ENCODE data around the gene PRKCQ. TPM values are rescaled to one million over a fixed set of nuclear protein-coding genes. Genes with fewer than 3 reads are reported as not detected.
"Not testable (repeated sequence)": the region's sequence is repeated elsewhere in the genome, so short reads cannot be mapped to it uniquely, and the experiment has no call there.

PRKCQ gene
- total RNA-seq, 4 donors from 2014 or later = 1.4 to 2.8 TPM; not detected in 2

DNA sequence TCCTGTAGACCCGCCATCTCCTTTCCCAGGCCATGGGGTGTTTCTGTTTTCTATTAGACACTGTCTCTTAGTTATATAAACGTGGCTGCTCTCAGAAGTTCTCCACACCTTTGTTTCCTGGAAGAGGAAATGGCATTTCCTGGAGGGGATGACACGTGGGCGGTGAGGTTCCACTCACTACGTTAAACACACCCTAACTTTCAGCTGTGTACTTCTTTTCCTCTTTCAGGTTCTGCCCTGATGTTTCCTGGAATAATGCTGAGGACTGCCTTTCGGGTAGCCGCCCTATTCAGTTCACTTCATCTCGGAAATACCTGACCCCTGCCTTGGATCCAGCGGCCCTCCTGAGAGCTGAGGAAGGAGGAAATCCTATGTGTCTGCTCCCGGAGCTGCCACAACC, 3.4 kb upstream of the PRKCQ start:
- Histone ChIP-seq H3K4me3 (no peak overlapping the region), H3K36me3 (no peaks in the 10 kb centered on the region), H3K9me3 (no peaks in the 10 kb centered on the region), H3K4me1 (no peaks in the 10 kb centered on the region), H3K27ac (no peak overlapping the region), H3K27me3 (no peaks in the 10 kb centered on the region)
- TF ChIP-seq POLR2A (IDR thresholded peaks at IDR 0.05) = no peak
- TF ChIP-seq, protein P1, sequence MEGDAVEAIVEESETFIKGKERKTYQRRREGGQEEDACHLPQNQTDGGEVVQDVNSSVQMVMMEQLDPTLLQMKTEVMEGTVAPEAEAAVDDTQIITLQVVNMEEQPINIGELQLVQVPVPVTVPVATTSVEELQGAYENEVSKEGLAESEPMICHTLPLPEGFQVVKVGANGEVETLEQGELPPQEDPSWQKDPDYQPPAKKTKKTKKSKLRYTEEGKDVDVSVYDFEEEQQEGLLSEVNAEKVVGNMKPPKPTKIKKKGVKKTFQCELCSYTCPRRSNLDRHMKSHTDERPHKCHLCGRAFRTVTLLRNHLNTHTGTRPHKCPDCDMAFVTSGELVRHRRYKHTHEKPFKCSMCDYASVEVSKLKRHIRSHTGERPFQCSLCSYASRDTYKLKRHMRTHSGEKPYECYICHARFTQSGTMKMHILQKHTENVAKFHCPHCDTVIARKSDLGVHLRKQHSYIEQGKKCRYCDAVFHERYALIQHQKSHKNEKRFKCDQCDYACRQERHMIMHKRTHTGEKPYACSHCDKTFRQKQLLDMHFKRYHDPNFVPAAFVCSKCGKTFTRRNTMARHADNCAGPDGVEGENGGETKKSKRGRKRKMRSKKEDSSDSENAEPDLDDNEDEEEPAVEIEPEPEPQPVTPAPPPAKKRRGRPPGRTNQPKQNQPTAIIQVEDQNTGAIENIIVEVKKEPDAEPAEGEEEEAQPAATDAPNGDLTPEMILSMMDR (IDR thresholded peaks at IDR 0.05) = no peak
- intact Hi-C loops (cut with DNase I; ENCODE audit: low total_unique reads) = no loop called here
- no peak for DNase-seq

GRCh38 chr10:6582913-6583312, 2.8 kb upstream of the PRKCQ start:
- H3K9me3 ChIP-seq; H3K4me1 ChIP-seq; H3K36me3 ChIP-seq; DNase-seq; H3K27ac ChIP-seq; H3K27me3 ChIP-seq; intact Hi-C loops (cut with DNase I; ENCODE audit: low total_unique reads); H3K4me3 ChIP-seq: not testable (repeated sequence)

DNA sequence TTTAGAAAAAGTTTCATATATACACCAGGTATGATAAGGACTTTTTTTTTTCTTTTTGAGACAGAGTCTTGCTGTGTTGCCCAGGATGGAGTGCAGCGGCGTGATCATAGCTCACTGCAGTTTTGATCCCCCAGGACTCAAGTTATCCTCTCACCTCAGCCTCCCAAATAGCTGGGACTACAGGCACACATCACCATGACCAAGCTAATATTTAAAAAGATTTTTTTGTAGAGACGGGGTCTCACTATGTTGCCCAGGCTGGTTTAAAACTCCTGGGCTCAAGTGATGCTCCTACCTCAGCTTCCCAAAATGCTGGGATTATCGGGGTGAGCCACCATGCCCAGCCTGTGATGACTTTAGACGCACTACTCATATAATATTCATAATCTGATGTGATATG, 2.2 kb upstream of the PRKCQ start:
- Histone ChIP-seq H3K4me1 (no peaks in the 10 kb centered on the region), H3K27ac (no peak overlapping the region), H3K27me3 (no peaks in the 10 kb centered on the region), H3K9me3 (no peaks in the 10 kb centered on the region), H3K4me3 (no peak overlapping the region), H3K36me3 (no peaks in the 10 kb centered on the region)
- TF ChIP-seq POLR2A (IDR thresholded peaks at IDR 0.05) = no peak
- TF ChIP-seq, protein P1 (IDR thresholded peaks at IDR 0.05) = no peak
- no peak for DNase-seq
- intact Hi-C loops (cut with DNase I; ENCODE audit: low total_unique reads) = no loop called here

- Histone ChIP-seq H3K27ac (no peak overlapping the region), H3K27me3 (no peaks in the 10 kb centered on the region), H3K4me1 (no peaks in the 10 kb centered on the region), H3K36me3 (no peaks in the 10 kb centered on the region), H3K4me3 (no peak overlapping the region), H3K9me3 (no peaks in the 10 kb centered on the region)
- TF ChIP-seq POLR2A (IDR thresholded peaks at IDR 0.05) = no peak
- intact Hi-C loops (cut with DNase I; ENCODE audit: low total_unique reads) = no loop called here
- no peak for DNase-seq
Observed at GRCh38 chr10:6581778-6582228, 1.7 kb upstream of the PRKCQ start.

DNA sequence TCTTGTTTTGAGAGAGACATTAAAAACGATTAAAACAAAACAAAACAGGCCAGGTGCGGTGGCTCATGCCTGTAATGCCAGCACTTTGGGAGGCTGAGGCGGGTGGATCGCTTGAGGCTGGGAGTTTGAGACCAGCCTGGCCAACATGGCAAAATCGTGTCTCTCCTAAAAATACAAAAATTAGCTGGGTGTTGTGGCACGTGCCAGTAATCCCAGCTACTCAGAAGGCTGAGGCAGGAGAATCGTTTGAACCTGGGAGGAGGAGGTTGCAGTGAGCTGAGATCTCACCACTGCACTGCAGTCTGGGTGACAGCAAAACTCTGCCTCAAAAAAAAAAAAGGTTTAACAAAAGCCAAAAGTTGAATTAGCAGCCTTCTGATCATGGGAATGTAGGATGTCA, 1.1 kb upstream of the PRKCQ start:
- H3K27me3 ChIP-seq; H3K4me3 ChIP-seq; H3K36me3 ChIP-seq; H3K27ac ChIP-seq; H3K4me1 ChIP-seq; H3K9me3 ChIP-seq; intact Hi-C loops (cut with DNase I; ENCODE audit: low total_unique reads); DNase-seq: not testable (repeated sequence)

DNA sequence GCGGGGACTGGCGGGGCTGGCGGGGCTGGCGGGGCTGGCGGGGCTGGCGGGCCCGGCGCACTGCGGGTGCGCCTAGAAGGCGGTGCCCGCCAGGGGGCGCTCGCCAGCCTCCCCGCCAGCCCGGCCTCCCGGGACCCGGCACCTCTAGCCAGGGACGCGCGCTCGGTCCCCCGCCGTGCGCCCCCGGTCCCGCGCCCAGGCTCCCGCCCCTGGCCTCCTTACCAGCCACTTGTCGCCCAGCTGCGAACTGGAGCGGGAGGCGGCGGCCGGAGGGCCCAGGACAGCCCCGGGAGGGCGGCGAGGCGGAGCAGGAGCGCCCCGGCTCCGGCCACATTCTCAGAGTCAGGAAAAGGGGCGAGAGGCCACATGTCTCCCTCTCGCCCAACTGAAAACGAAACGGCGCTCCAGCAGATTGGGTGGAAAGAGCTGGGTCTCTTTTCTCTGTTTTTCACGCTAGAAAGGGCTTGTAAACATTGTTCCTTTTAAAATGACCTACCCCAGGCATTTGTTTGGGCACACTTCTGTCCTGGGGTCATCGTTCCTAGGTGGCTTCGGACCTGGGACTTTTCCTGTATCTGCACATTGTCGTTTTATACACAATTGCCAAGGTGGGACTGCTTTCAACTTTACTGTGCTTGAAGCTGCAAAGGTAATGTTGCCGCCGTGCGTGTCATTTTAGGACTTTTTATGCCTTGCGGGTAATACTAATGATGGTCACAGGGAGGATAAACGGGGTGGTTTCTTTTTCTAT, 378 bp upstream of the PRKCQ start:
- TF ChIP-seq POLR2A (IDR thresholded peaks at IDR 0.05) = peak in 1 of 2 donors; percentile 42
- TF ChIP-seq, protein P1 (IDR thresholded peaks at IDR 0.05) = peak in 3 of 4 experiments; percentile 47 to 67 (median 49)
- Histone ChIP-seq H3K27ac (peak overlapping the region; percentile 24 to 55), H3K4me1 (no peaks in the 10 kb centered on the region), H3K36me3 (no peaks in the 10 kb centered on the region), H3K9me3 (no peaks in the 10 kb centered on the region), H3K4me3 (peak overlapping the region; percentile 19 to 81), H3K27me3 (no peaks in the 10 kb centered on the region)
- DNase-seq = peak; percentile 31 to 60
- intact Hi-C loops (cut with DNase I; ENCODE audit: low total_unique reads) = no loop called here

Data from uterus (tissue), 4 donors.